IMR-90 (cell line): Measurements from ENCODE around the gene TAS2R16.

Source experiments
- BHLHE40 ChIP-seq: fragments of 150-350 bp; IDR thresholded peaks from 2 replicates; pipeline ENCODE4 v1.6.1; 2016; ENCODE audit warnings: mild to moderate bottlenecking, low read depth, low read length
- CEBPB ChIP-seq: IDR thresholded peaks from 2 replicates; pipeline ENCODE4 v1.6.1; 2012; ENCODE audit warnings: low read depth, low read length, improper control_type of control experiment
- FOS ChIP-seq: fragments of 150-350 bp; IDR thresholded peaks from 2 replicates; pipeline ENCODE4 v1.6.1; 2016; ENCODE audit warnings: low read depth, low read length
- MAZ ChIP-seq: IDR thresholded peaks from 2 replicates; pipeline ENCODE4 v1.6.1; 2012; ENCODE audit warnings: low read depth, mild to moderate bottlenecking, low read length, improper control_type of control experiment, moderate library complexity, borderline replicate concordance
- MXI1 ChIP-seq: IDR thresholded peaks from 2 replicates; pipeline ENCODE4 v1.6.1; 2012; ENCODE audit warnings: low read depth, mild to moderate bottlenecking, low read length, moderate library complexity, borderline replicate concordance
- POLR2A ChIP-seq: IDR thresholded peaks from 2 replicates; pipeline ENCODE4 v1.6.1; 2012; ENCODE audit warnings: mild to moderate bottlenecking, low read depth, low read length
- RAD21 ChIP-seq: IDR thresholded peaks from 2 replicates; pipeline ENCODE4 v1.6.1; 2012; ENCODE audit warnings: low read length, improper control_type of control experiment
- SMC3 ChIP-seq: fragments of 150-350 bp; IDR thresholded peaks from 2 replicates; pipeline ENCODE4 v1.6.1; 2016; ENCODE audit warnings: low read depth, mild to moderate bottlenecking, antibody characterized with exemption, low read length, moderate library complexity
- TF ChIP-seq, protein P1 (sequence below): conservative IDR thresholded peaks from 2 replicates; pipeline ENCODE4 v1.5.1; 2012; ENCODE audit warnings: mild to moderate bottlenecking, low read depth, low read length, improper control_type of control experiment
- TF ChIP-seq, protein P2 (sequence below): fragments of 150-350 bp; IDR thresholded peaks from 2 replicates; pipeline ENCODE4 v1.6.1; 2016; ENCODE audit warnings: low read depth, mild to moderate bottlenecking, low read length, moderate library complexity, borderline replicate concordance

DNA sequence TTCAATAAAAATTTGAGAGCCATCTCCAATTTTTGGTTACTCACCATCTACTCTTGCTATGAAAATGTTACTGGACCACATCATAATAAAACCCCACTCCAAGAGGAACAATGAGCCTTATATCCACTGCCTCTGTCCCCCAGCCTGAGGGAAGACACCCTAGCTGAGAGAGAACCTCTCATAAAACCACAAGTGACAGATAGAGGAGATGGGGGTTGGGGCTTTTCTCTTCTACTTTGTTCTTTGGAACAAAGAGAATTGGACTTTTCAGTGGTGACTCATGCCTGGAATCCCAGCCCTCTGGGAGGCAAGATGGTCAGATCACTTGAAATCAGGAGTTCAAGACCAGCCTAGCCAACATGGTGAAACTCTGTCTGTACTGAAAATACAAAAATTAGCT lies 27.6 kb upstream of the TAS2R16 start:
- TF ChIP-seq MXI1 (no peak), CEBPB (no peak), RAD21 (no peak), POLR2A (no peak), BHLHE40 (no peak), SMC3 (no peak), FOS (no peak), MAZ (no peak)
- TF ChIP-seq, protein P1, sequence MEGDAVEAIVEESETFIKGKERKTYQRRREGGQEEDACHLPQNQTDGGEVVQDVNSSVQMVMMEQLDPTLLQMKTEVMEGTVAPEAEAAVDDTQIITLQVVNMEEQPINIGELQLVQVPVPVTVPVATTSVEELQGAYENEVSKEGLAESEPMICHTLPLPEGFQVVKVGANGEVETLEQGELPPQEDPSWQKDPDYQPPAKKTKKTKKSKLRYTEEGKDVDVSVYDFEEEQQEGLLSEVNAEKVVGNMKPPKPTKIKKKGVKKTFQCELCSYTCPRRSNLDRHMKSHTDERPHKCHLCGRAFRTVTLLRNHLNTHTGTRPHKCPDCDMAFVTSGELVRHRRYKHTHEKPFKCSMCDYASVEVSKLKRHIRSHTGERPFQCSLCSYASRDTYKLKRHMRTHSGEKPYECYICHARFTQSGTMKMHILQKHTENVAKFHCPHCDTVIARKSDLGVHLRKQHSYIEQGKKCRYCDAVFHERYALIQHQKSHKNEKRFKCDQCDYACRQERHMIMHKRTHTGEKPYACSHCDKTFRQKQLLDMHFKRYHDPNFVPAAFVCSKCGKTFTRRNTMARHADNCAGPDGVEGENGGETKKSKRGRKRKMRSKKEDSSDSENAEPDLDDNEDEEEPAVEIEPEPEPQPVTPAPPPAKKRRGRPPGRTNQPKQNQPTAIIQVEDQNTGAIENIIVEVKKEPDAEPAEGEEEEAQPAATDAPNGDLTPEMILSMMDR, result no peak
- TF ChIP-seq, protein P2, sequence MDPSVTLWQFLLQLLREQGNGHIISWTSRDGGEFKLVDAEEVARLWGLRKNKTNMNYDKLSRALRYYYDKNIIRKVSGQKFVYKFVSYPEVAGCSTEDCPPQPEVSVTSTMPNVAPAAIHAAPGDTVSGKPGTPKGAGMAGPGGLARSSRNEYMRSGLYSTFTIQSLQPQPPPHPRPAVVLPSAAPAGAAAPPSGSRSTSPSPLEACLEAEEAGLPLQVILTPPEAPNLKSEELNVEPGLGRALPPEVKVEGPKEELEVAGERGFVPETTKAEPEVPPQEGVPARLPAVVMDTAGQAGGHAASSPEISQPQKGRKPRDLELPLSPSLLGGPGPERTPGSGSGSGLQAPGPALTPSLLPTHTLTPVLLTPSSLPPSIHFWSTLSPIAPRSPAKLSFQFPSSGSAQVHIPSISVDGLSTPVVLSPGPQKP, result no peak
